WTC11 (cell line): ENCODE measurements around the gene SETD1A. TPM values are rescaled to one million over a fixed set of nuclear protein-coding genes. Genes with fewer than 3 reads are reported as not detected.

Experiments
- ATAC-seq: fragments of 200-7000 bp; cut with Tn5 transposase; 2 replicates; pipeline ENCODE4 v1.10.0; 2021; ENCODE audit warnings: mild to moderate bottlenecking, moderate library complexity
- CTCF ChIA-PET: fragments of 300-600 bp; sonication (Branson Sonifier 250); formaldehyde crosslinking; loops from one replicate; lab custom pipeline; 2021; ENCODE audit warnings: antibody characterized with exemption; lab: Charles Lee
- POLR2A ChIA-PET: fragments of 350-600 bp; sonication (Branson Sonifier 250); formaldehyde crosslinking; loops from one replicate; lab custom pipeline; 2021; ENCODE audit warnings: antibody characterized with exemption; lab: Charles Lee
- DNase-seq: peaks from one replicate; pipeline ENCODE4 v3.0.0; 2021; ENCODE audit warnings: low spot score
- H3K27ac Mint-ChIP-seq: 2 replicates; pipeline ENCODE4 v1.8.0; 2021; ENCODE audit warnings: mixed read lengths
- H3K27me3 Mint-ChIP-seq: 2 replicates; pipeline ENCODE4 v1.8.0; 2021; ENCODE audit warnings: low read depth, mild to moderate bottlenecking, moderate library complexity, mixed read lengths
- H3K36me3 Mint-ChIP-seq: 2 replicates; pipeline ENCODE4 v1.8.0; 2021; ENCODE audit warnings: mixed read lengths
- H3K4me1 Mint-ChIP-seq: 2 replicates; pipeline ENCODE4 v1.8.0; 2022; ENCODE audit warnings: mixed read lengths
- H3K4me3 Mint-ChIP-seq: 2 replicates; pipeline ENCODE4 v1.8.0; 2021; ENCODE audit warnings: mild to moderate bottlenecking, moderate library complexity, mixed read lengths
- H3K9me3 Mint-ChIP-seq: 2 replicates; pipeline ENCODE4 v1.8.0; 2021; ENCODE audit warnings: mixed read lengths
- ATF1 ChIP-seq: sonication (generic); formaldehyde crosslinking; IDR thresholded peaks from 2 replicates; pipeline ENCODE4 v1.8.1; 2023; ENCODE audit warnings: mild to moderate bottlenecking, moderate library complexity, missing genetic modification reagents
- CREB1 ChIP-seq: sonication (generic); formaldehyde crosslinking; IDR thresholded peaks from 2 replicates; pipeline ENCODE4 v1.8.0; 2023; ENCODE audit warnings: mild to moderate bottlenecking, missing genetic modification reagents
- GABPB1 ChIP-seq: sonication (generic); formaldehyde crosslinking; IDR thresholded peaks from 2 replicates; pipeline ENCODE4 v1.8.1; 2023; ENCODE audit warnings: mild to moderate bottlenecking, missing genetic modification reagents
- NR3C1 ChIP-seq: sonication (generic); formaldehyde crosslinking; conservative IDR thresholded peaks from 2 replicates; pipeline ENCODE4 v1.8.1; 2023; ENCODE audit warnings: low read depth, mild to moderate bottlenecking, missing genetic modification reagents
- RELA ChIP-seq: sonication (generic); formaldehyde crosslinking; IDR thresholded peaks from 2 replicates; pipeline ENCODE4 v1.8.1; 2022; ENCODE audit warnings: missing genetic modification reagents, mild to moderate bottlenecking, borderline replicate concordance
- SMAD4 ChIP-seq: sonication (generic); formaldehyde crosslinking; IDR thresholded peaks from 2 replicates; pipeline ENCODE4 v1.8.0; 2022; ENCODE audit warnings: mild to moderate bottlenecking, missing genetic modification reagents
- SP1 ChIP-seq: sonication (generic); formaldehyde crosslinking; conservative IDR thresholded peaks from 2 replicates; pipeline ENCODE4 v1.8.1; 2022; ENCODE audit warnings: missing genetic modification reagents
- TEAD1 ChIP-seq: sonication (generic); formaldehyde crosslinking; IDR thresholded peaks from 2 replicates; pipeline ENCODE4 v1.8.0; 2022; ENCODE audit warnings: mild to moderate bottlenecking, missing genetic modification reagents
- TP53 ChIP-seq: sonication (generic); formaldehyde crosslinking; IDR thresholded peaks from 2 replicates; pipeline ENCODE4 v1.8.1; 2023; ENCODE audit warnings: mild to moderate bottlenecking, missing genetic modification reagents
- ZBTB43 ChIP-seq: sonication (generic); formaldehyde crosslinking; IDR thresholded peaks from 2 replicates; pipeline ENCODE4 v1.8.1; 2023; ENCODE audit warnings: mild to moderate bottlenecking, missing genetic modification reagents
- ZNF232 ChIP-seq: sonication (generic); formaldehyde crosslinking; IDR thresholded peaks from 2 replicates; pipeline ENCODE4 v1.8.0; 2022; ENCODE audit warnings: mild to moderate bottlenecking, missing genetic modification reagents
- ZNF263 ChIP-seq: sonication (generic); formaldehyde crosslinking; IDR thresholded peaks from 2 replicates; pipeline ENCODE4 v1.8.1; 2022; ENCODE audit warnings: low read depth, mild to moderate bottlenecking, moderate library complexity, missing genetic modification reagents
- ZNF423 ChIP-seq: fragments of 250-450 bp; sonication (Bioruptor Pico); IDR thresholded peaks from 2 replicates; pipeline ENCODE4 v2.1.2; 2022; ENCODE audit warnings: mild to moderate bottlenecking, moderate library complexity
- total RNA-seq: library from RNA; stranded (reverse); gene quantifications from 3 replicates; pipeline ENCODE4 v1.2.3, GENCODE V29; 2021
- TF ChIP-seq, protein P1 (sequence below): sonication (generic); formaldehyde crosslinking; IDR thresholded peaks from 2 replicates; pipeline ENCODE4 v1.8.0; 2022; ENCODE audit warnings: mild to moderate bottlenecking, missing genetic modification reagents

The SETD1A gene
- total RNA-seq, 1 experiment from 2014 or later: 31.1 TPM

DNA sequence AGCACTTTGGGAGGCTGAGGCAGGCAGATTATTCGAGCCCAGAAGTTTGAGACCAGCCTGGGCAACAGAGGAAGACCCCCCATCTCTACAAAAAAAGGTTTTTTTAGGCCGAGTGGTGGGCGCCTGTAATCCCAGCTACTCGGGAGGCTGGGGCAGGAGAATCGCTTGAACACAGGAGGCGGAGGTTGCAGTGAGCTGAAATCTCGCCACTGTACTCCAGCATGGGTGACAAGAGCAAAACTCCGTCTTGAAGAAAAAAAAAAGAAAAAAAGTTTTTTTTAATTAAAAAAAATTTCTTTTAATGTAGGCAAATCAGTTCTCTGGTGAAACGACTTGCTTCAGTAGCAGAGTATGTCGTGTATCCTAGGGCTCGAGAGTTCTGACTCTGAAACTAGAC lies 38.4 kb downstream of the SETD1A start:
- Mint-ChIP-seq H3K36me3 (no peaks in the 10 kb centered on the region), H3K4me3 (peak overlapping the region; percentile 69), H3K27ac (no peak overlapping the region), H3K4me1 (peaks cover 16% of the 10 kb centered on the region), H3K9me3 (no peaks in the 10 kb centered on the region), H3K27me3 (peaks cover 7% of the 10 kb centered on the region; the same call in 1 of the 2 replicates)
- TF ChIP-seq ATF1 (CRISPR knock-in tag) (no peak), TEAD1 (CRISPR knock-in tag) (no peak), ZNF232 (CRISPR knock-in tag) (no peak), SMAD4 (no peak), CREB1 (CRISPR knock-in tag) (no peak), RELA (CRISPR knock-in tag) (no peak)
- TF ChIP-seq, protein P1, sequence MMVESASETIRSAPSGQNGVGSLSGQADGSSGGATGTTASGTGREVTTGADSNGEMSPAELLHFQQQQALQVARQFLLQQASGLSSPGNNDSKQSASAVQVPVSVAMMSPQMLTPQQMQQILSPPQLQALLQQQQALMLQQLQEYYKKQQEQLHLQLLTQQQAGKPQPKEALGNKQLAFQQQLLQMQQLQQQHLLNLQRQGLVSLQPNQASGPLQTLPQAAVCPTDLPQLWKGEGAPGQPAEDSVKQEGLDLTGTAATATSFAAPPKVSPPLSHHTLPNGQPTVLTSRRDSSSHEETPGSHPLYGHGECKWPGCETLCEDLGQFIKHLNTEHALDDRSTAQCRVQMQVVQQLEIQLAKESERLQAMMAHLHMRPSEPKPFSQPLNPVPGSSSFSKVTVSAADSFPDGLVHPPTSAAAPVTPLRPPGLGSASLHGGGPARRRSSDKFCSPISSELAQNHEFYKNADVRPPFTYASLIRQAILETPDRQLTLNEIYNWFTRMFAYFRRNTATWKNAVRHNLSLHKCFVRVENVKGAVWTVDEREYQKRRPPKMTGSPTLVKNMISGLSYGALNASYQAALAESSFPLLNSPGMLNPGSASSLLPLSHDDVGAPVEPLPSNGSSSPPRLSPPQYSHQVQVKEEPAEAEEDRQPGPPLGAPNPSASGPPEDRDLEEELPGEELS (CRISPR knock-in tag): no peak
- ATAC-seq: no peak
- ChIA-PET CTCF (interaction anchor here (1.2 to 8.2 kb wide), 4 partner anchors 10 to 46 kb away, joined by 3 to 79 read pairs (median 14); partner anchors contain the start of gene HSD3B7), POLR2A (interaction anchor here (1.8 kb wide), 1 partner anchor 46 kb away, joined by 5 read pairs; no protein-coding TSS in a partner anchor)
- DNase-seq: no peak

DNA sequence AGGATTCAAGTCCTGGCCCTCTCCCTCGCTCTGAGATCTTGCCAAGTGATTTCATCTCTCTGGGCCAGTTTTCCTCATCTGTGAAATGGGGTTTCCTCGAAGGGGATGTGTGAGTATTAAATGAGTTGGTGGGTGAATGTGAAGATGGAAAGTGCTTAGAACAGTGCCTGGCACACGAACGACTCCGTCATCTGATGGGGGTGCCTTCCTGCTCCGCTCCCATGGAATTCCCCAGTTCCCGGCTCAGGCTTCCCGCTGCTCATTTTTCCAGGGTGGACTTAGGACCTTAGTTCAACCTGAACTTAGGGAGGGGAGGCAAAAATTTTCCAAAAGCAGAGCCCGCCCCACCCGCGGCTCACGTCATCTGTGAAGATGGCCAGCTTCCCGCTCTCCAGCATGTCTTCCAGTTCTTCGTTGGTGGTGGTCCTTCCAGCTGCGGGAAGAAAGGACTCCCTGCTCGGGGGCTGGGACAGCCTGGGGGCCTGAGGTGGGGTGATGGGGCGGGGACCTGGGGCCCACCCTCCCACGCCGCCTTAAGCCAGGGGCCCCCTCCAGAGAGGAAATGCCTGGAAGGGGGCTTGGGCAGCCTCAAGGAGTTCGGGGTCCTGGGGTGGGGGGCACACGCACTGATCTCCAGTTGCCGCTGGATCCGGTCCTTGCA lies 38.9 kb downstream of the SETD1A start:
- DNase-seq: no peak
- Mint-ChIP-seq H3K4me1 (peaks cover 16% of the 10 kb centered on the region), H3K36me3 (no peaks in the 10 kb centered on the region), H3K27ac (no peak overlapping the region; the same call in 1 of the 2 replicates), H3K9me3 (no peaks in the 10 kb centered on the region), H3K4me3 (peak overlapping the region; percentile 69), H3K27me3 (peaks cover 7% of the 10 kb centered on the region; the same call in 1 of the 2 replicates)
- ATAC-seq: no peak
- POLR2A ChIA-PET: interaction anchor here (1.0 to 1.8 kb wide), 4 partner anchors 11 to 121 kb away, joined by 3 to 6 read pairs (median 4); partner anchors contain the start of genes HSD3B7 and KAT8
- CTCF ChIA-PET: interaction anchor here (0.5 to 8.2 kb wide), 12 partner anchors 10 to 456 kb away, joined by 3 to 79 read pairs (median 3); partner anchors contain the start of genes HSD3B7 and PYDC1
- no peak for TF ChIP-seq CREB1 (CRISPR knock-in tag)
- 0 out of 2 replicates have a peak, but pooled peaks have one; percentile 32 for TF ChIP-seq GABPB1

DNA sequence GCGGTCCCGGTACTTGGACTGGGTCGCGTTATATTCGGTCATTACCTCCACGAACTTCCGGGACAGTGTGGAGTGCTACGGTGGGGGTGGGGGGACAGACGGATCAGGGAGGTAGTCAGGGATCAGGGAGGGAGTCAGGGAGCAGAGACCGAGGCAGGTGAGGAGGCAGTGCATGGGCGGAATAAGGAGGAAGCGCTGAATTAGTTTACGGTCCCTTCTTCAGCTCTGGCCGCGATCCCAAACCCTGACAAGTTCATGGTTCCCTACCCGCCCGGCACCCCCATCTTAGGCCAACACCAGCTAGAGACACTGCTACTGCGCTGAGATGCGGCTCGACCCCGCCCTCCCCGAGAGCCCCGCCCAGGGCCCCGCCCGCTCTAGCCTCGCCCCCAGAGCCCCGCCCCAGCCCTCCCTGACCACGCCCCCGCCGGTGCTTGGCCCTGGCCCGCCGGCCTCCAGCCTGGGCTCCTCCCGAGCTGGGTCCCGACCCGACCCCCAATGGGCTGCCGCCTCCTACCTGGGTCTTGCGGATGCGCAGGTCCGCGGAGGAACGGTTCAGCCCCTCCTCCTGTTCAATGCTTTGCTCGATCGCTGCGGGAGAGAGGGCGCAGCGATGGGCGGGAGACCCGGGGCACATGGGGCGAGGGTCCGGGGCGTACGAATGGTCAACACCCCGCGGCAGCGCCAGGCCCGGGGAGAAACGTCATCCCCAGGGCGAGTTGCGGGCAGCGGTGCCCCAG lies 39.6 kb downstream of the SETD1A start:
- H3K4me1 Mint-ChIP-seq: peaks cover 16% of the 10 kb centered on the region
- peak; percentile 89 for ATAC-seq
- H3K4me3 Mint-ChIP-seq: peak overlapping the region; percentile 70
- POLR2A ChIA-PET: interaction anchor here (1.0 to 1.8 kb wide), 4 partner anchors 12 to 120 kb away, joined by 3 to 6 read pairs (median 4); partner anchors contain the start of genes HSD3B7 and KAT8
- CTCF ChIA-PET: interaction anchor here (0.5 to 8.2 kb wide), 15 partner anchors 11 to 476 kb away, joined by 3 to 79 read pairs (median 3); partner anchors contain the start of genes HSD3B7 and PYDC1
- H3K27ac Mint-ChIP-seq: no peak overlapping the region; the same call in 1 of the 2 replicates
- DNase-seq: peak; percentile 87
- no peaks in the 10 kb centered on the region for H3K36me3 Mint-ChIP-seq
- no peaks in the 10 kb centered on the region for H3K9me3 Mint-ChIP-seq
- H3K27me3 Mint-ChIP-seq: peaks cover 7% of the 10 kb centered on the region; the same call in 1 of the 2 replicates
- TF ChIP-seq SP1 (CRISPR knock-in tag) (peak; percentile 67), ZBTB43 (no peak), ZNF263 (no peak), ZNF423 (CRISPR knock-in tag) (0 out of 2 replicates have a peak, but pooled peaks have one; percentile 15), TP53 (0 out of 2 replicates have a peak, but pooled peaks have one; percentile 24), GABPB1 (peak; percentile 43), NR3C1 (CRISPR knock-in tag) (no peak)
